ENCODE results near the gene CCR8.

CCR8 gene

GRCh38 chr3:39329493-39329892, at the start of gene CCR8:
Gene CCR8 (plus strand): TSS chr3:39329709. CDS start chr3:39332332, 2,623 bp downstream.
- FAIRE-seq, result no peak

GRCh38 chr3:39279745-39280517, 49.6 kb upstream of the CCR8 start, which contains the start of gene CX3CR1:
Gene CX3CR1 (minus strand): TSS chr3:39280036. CDS start chr3:39266509, 13,527 bp downstream.
- DNase-seq (ENCODE audit: low spot score) (no peak), FAIRE-seq (no peak)

More at GRCh38 chr3:39329493-39329892, at the start of gene CCR8:
- no peak for DNase-seq (ENCODE audit: low spot score)

- FAIRE-seq (no peak), DNase-seq (ENCODE audit: low spot score) (no peak)
These were observed 48.9 kb upstream of the CCR8 start for GRCh38 chr3:39280571-39280970.

GRCh38 chr3:39281533-39281932, 48.0 kb upstream of the CCR8 start:
- FAIRE-seq (no peak), DNase-seq (ENCODE audit: low spot score) (no peak)

- DNase-seq (ENCODE audit: low spot score) (no peak), FAIRE-seq (no peak)
These were observed 47.5 kb upstream of the CCR8 start for GRCh38 chr3:39282057-39282456.

- no peak for FAIRE-seq
These were observed 45.0 kb upstream of the CCR8 start for GRCh38 chr3:39284457-39284881.

GRCh38 chr3:39285332-39285731, 44.2 kb upstream of the CCR8 start:
- no peak for FAIRE-seq
- DNase-seq (ENCODE audit: low spot score), result no peak

More at GRCh38 chr3:39284457-39284881, 45.0 kb upstream of the CCR8 start:
- DNase-seq (ENCODE audit: low spot score), result no peak

GRCh38 chr3:39286771-39287170, 42.7 kb upstream of the CCR8 start:
- no peak for DNase-seq (ENCODE audit: low spot score)
- FAIRE-seq, result no peak

GRCh38 chr3:39287216-39288164, 42.0 kb upstream of the CCR8 start:
- FAIRE-seq, result no peak
- no peak for DNase-seq (ENCODE audit: low spot score)

- DNase-seq (ENCODE audit: low spot score), result peak; percentile 94
- no peak for FAIRE-seq
These were observed 41.2 kb upstream of the CCR8 start for GRCh38 chr3:39288300-39288808.

- FAIRE-seq (no peak), DNase-seq (ENCODE audit: low spot score) (no peak)
These were observed 40.4 kb upstream of the CCR8 start for GRCh38 chr3:39289107-39289506.

GRCh38 chr3:39290255-39290654, 39.3 kb upstream of the CCR8 start:
- FAIRE-seq (no peak), DNase-seq (ENCODE audit: low spot score) (no peak)

GRCh38 chr3:39291903-39292329, 37.6 kb upstream of the CCR8 start:
- DNase-seq (ENCODE audit: low spot score) (peak; percentile 77), FAIRE-seq (no peak)

- DNase-seq (ENCODE audit: low spot score) (no peak), FAIRE-seq (no peak)
These were observed 36.5 kb upstream of the CCR8 start for GRCh38 chr3:39292961-39293360.

- FAIRE-seq, result no peak
These were observed 34.9 kb upstream of the CCR8 start for GRCh38 chr3:39294446-39295183.

GRCh38 chr3:39295184-39295775, 34.2 kb upstream of the CCR8 start:
- no peak for FAIRE-seq
- no peak for DNase-seq (ENCODE audit: low spot score)

More at GRCh38 chr3:39294446-39295183, 34.9 kb upstream of the CCR8 start:
- DNase-seq (ENCODE audit: low spot score), result no peak

- FAIRE-seq (no peak), DNase-seq (ENCODE audit: low spot score) (no peak)
These were observed 33.1 kb upstream of the CCR8 start for GRCh38 chr3:39296197-39297077.

- FAIRE-seq, result no peak
- DNase-seq (ENCODE audit: low spot score), result no peak
These were observed 30.2 kb upstream of the CCR8 start for GRCh38 chr3:39299279-39299678.

- FAIRE-seq (no peak), DNase-seq (ENCODE audit: low spot score) (no peak)
These were observed 27.3 kb upstream of the CCR8 start for GRCh38 chr3:39302178-39302577.

GRCh38 chr3:39313289-39313688, 16.2 kb upstream of the CCR8 start:
- no peak for DNase-seq (ENCODE audit: low spot score)
- FAIRE-seq, result no peak

Data from urothelium cell line (cell line).